Measurements from ENCODE around the gene SMIM43. TPM values are rescaled to one million over a fixed set of nuclear protein-coding genes. Genes with fewer than 3 reads are reported as not detected.
A peak's percentile ranks its signal among the peaks of the same experiment; 100 is the strongest.
"Not testable (repeated sequence)": the region's sequence is repeated elsewhere in the genome, so short reads cannot be mapped to it uniquely, and the experiment has no call there.

SMIM43 gene
- total RNA-seq, 2 donors from 2014 or later, result not detected

- H3K4me3 Mint-ChIP-seq, result no peak overlapping the region
- ATAC-seq, result no peak
- H3K36me3 Mint-ChIP-seq (ENCODE audit: low read depth), result peaks cover 2% of the 10 kb centered on the region
- no peak for DNase-seq
- peaks cover 62% of the 10 kb centered on the region for H3K27me3 Mint-ChIP-seq
- peaks cover 4% of the 10 kb centered on the region for H3K4me1 Mint-ChIP-seq
- H3K9me3 ChIP-seq (ENCODE audit: control insufficient read depth, low read length, poor library complexity, severe bottlenecking), result no peaks in the 10 kb centered on the region
- H3K27ac Mint-ChIP-seq, result peak overlapping the region; percentile 39
Measured at GRCh38 chr4:121738780-121739535, 26.0 kb downstream of the SMIM43 start.

- Mint-ChIP-seq H3K4me3 (peak overlapping the region; percentile 28), H3K36me3 (ENCODE audit: low read depth) (peaks cover 2% of the 10 kb centered on the region), H3K27ac (peak overlapping the region; percentile 39), H3K27me3 (peaks cover 61% of the 10 kb centered on the region), H3K4me1 (peaks cover 4% of the 10 kb centered on the region)
- H3K9me3 ChIP-seq (ENCODE audit: control insufficient read depth, low read length, poor library complexity, severe bottlenecking), result no peaks in the 10 kb centered on the region
- DNase-seq (no peak), ATAC-seq (no peak)
Measured at GRCh38 chr4:121737846-121738554, 27.0 kb downstream of the SMIM43 start.

- H3K27me3 Mint-ChIP-seq, result peaks cover 61% of the 10 kb centered on the region
Measured at GRCh38 chr4:121736735-121737351, 28.1 kb downstream of the SMIM43 start.

GRCh38 chr4:121734571-121734970, 30.4 kb downstream of the SMIM43 start:
- Mint-ChIP-seq H3K4me3 (no peak overlapping the region), H3K27me3 (peaks cover 49% of the 10 kb centered on the region), H3K36me3 (ENCODE audit: low read depth) (peaks cover 2% of the 10 kb centered on the region), H3K4me1 (peaks cover 4% of the 10 kb centered on the region), H3K27ac (no peak overlapping the region)
- H3K9me3 ChIP-seq (ENCODE audit: control insufficient read depth, low read length, poor library complexity, severe bottlenecking), result no peaks in the 10 kb centered on the region
- DNase-seq, result no peak
- ATAC-seq, result no peak

More at GRCh38 chr4:121736735-121737351, 28.1 kb downstream of the SMIM43 start:
- DNase-seq (no peak), ATAC-seq (no peak)
- Mint-ChIP-seq H3K4me3 (no peak overlapping the region), H3K36me3 (ENCODE audit: low read depth) (peaks cover 2% of the 10 kb centered on the region), H3K4me1 (peaks cover 4% of the 10 kb centered on the region), H3K27ac (no peak overlapping the region)
- no peaks in the 10 kb centered on the region for H3K9me3 ChIP-seq (ENCODE audit: control insufficient read depth, low read length, poor library complexity, severe bottlenecking)

- Mint-ChIP-seq H3K27ac (no peak overlapping the region), H3K4me3 (no peak overlapping the region), H3K27me3 (peaks cover 44% of the 10 kb centered on the region), H3K4me1 (peaks cover 4% of the 10 kb centered on the region), H3K36me3 (ENCODE audit: low read depth) (peaks cover 2% of the 10 kb centered on the region)
- ATAC-seq (no peak), DNase-seq (no peak)
- H3K9me3 ChIP-seq (ENCODE audit: control insufficient read depth, low read length, poor library complexity, severe bottlenecking), result no peaks in the 10 kb centered on the region
Measured at GRCh38 chr4:121733942-121734341, 31.0 kb downstream of the SMIM43 start.

GRCh38 chr4:121729753-121730152, 35.2 kb downstream of the SMIM43 start:
- peaks cover 15% of the 10 kb centered on the region for H3K27me3 Mint-ChIP-seq
- not testable (repeated sequence) for H3K4me1 Mint-ChIP-seq; ATAC-seq; H3K36me3 Mint-ChIP-seq (ENCODE audit: low read depth); DNase-seq; H3K4me3 Mint-ChIP-seq; H3K27ac Mint-ChIP-seq; H3K9me3 ChIP-seq (ENCODE audit: control insufficient read depth, low read length, poor library complexity, severe bottlenecking)

GRCh38 chr4:121728798-121729226, 36.2 kb downstream of the SMIM43 start:
- H3K27ac Mint-ChIP-seq, result no peak overlapping the region
- DNase-seq, result no peak
- no peak overlapping the region for H3K4me3 Mint-ChIP-seq
- peaks cover 15% of the 10 kb centered on the region for H3K27me3 Mint-ChIP-seq
- H3K36me3 Mint-ChIP-seq (ENCODE audit: low read depth), result no peaks in the 10 kb centered on the region
- H3K9me3 ChIP-seq (ENCODE audit: control insufficient read depth, low read length, poor library complexity, severe bottlenecking), result no peaks in the 10 kb centered on the region
- no peak for ATAC-seq
- peaks cover 2% of the 10 kb centered on the region for H3K4me1 Mint-ChIP-seq

- Mint-ChIP-seq H3K27me3 (peaks cover 15% of the 10 kb centered on the region), H3K27ac (no peak overlapping the region), H3K36me3 (ENCODE audit: low read depth) (no peaks in the 10 kb centered on the region), H3K4me1 (peaks cover 2% of the 10 kb centered on the region), H3K4me3 (no peak overlapping the region)
- H3K9me3 ChIP-seq (ENCODE audit: control insufficient read depth, low read length, poor library complexity, severe bottlenecking), result no peaks in the 10 kb centered on the region
- DNase-seq, result no peak
- no peak for ATAC-seq
Measured at GRCh38 chr4:121728066-121728465, 36.9 kb downstream of the SMIM43 start.

- no peak overlapping the region for H3K27ac Mint-ChIP-seq
Measured at GRCh38 chr4:121726642-121727268, 38.2 kb downstream of the SMIM43 start.

GRCh38 chr4:121724671-121725070, 40.3 kb downstream of the SMIM43 start:
- no peaks in the 10 kb centered on the region for H3K36me3 Mint-ChIP-seq (ENCODE audit: low read depth)
- H3K27me3 Mint-ChIP-seq, result peaks cover 9% of the 10 kb centered on the region
- no peak overlapping the region for H3K27ac Mint-ChIP-seq
- DNase-seq, result no peak
- H3K9me3 ChIP-seq (ENCODE audit: control insufficient read depth, low read length, poor library complexity, severe bottlenecking), result no peaks in the 10 kb centered on the region
- H3K4me1 Mint-ChIP-seq, result peaks cover 2% of the 10 kb centered on the region
- no peak for ATAC-seq
- no peak overlapping the region for H3K4me3 Mint-ChIP-seq

More at GRCh38 chr4:121726642-121727268, 38.2 kb downstream of the SMIM43 start:
- peaks cover 2% of the 10 kb centered on the region for H3K4me1 Mint-ChIP-seq
- no peaks in the 10 kb centered on the region for H3K9me3 ChIP-seq (ENCODE audit: control insufficient read depth, low read length, poor library complexity, severe bottlenecking)
- peak; percentile 91 for ATAC-seq
- H3K27me3 Mint-ChIP-seq, result peaks cover 9% of the 10 kb centered on the region
- no peak for DNase-seq
- H3K4me3 Mint-ChIP-seq, result no peak overlapping the region
- no peaks in the 10 kb centered on the region for H3K36me3 Mint-ChIP-seq (ENCODE audit: low read depth)

- no peaks in the 10 kb centered on the region for H3K36me3 Mint-ChIP-seq (ENCODE audit: low read depth)
- no peak for ATAC-seq
- no peaks in the 10 kb centered on the region for H3K9me3 ChIP-seq (ENCODE audit: control insufficient read depth, low read length, poor library complexity, severe bottlenecking)
- peaks cover 1% of the 10 kb centered on the region for H3K4me1 Mint-ChIP-seq
- H3K27ac Mint-ChIP-seq, result no peak overlapping the region
- peaks cover 17% of the 10 kb centered on the region for H3K27me3 Mint-ChIP-seq
- no peak overlapping the region for H3K4me3 Mint-ChIP-seq
- no peak for DNase-seq
Measured at GRCh38 chr4:121721700-121722099, 43.3 kb downstream of the SMIM43 start.

GRCh38 chr4:121720109-121720508, 44.9 kb downstream of the SMIM43 start:
- no peaks in the 10 kb centered on the region for H3K9me3 ChIP-seq (ENCODE audit: control insufficient read depth, low read length, poor library complexity, severe bottlenecking)
- no peak for DNase-seq
- Mint-ChIP-seq H3K27me3 (peaks cover 27% of the 10 kb centered on the region), H3K4me1 (no peaks in the 10 kb centered on the region), H3K36me3 (ENCODE audit: low read depth) (no peaks in the 10 kb centered on the region), H3K27ac (no peak overlapping the region), H3K4me3 (no peak overlapping the region)
- ATAC-seq, result no peak

- peaks cover 36% of the 10 kb centered on the region for H3K27me3 Mint-ChIP-seq
- H3K4me1 Mint-ChIP-seq, result no peaks in the 10 kb centered on the region
Measured at GRCh38 chr4:121717680-121718237, 47.2 kb downstream of the SMIM43 start.

More at GRCh38 chr4:121717680-121718237, 47.2 kb downstream of the SMIM43 start:
- H3K36me3 Mint-ChIP-seq (ENCODE audit: low read depth), result peaks cover 2% of the 10 kb centered on the region
- DNase-seq (no peak), ATAC-seq (no peak)
- no peak overlapping the region for H3K4me3 Mint-ChIP-seq
- H3K27ac Mint-ChIP-seq, result no peak overlapping the region
- H3K9me3 ChIP-seq (ENCODE audit: control insufficient read depth, low read length, poor library complexity, severe bottlenecking), result no peaks in the 10 kb centered on the region

Measured in T-helper 17 cell (primary cell).